ENCODE data around the gene UGT1A6.

GRCh38 chr2:233821709-233822100, 129.0 kb downstream of the UGT1A6 start:
- TF ChIP-seq CTCF (IDR thresholded peaks at IDR 0.05; ENCODE audit: insufficient read depth, low read length) = no peak
- no peak for TF ChIP-seq REST (IDR thresholded peaks at IDR 0.05; ENCODE audit: insufficient replicate concordance, low read depth)
- TF ChIP-seq GABPA (IDR thresholded peaks at IDR 0.05; ENCODE audit: low read depth) = no peak
